Measurements from ENCODE around the gene PRRC2A. TPM values are rescaled to one million over a fixed set of nuclear protein-coding genes. Genes with fewer than 3 reads are reported as not detected.

PRRC2A gene
- polyA plus RNA-seq, 2 of the 4 experiments (the other 2 are of a cell fraction) = 28.0 to 61.1 TPM

- no peak for FAIRE-seq
- WGBS (ENCODE audit: missing lambda C conversion rate) = 94% methylated on average over 20 of the region's 32 CpGs
- Histone ChIP-seq H3K4me1 (no peaks in the 10 kb centered on the region), H3K9me3 (no peaks in the 10 kb centered on the region), H3K27ac (no peak overlapping the region), H3K4me3 (no peak overlapping the region), H3K4me2 (no peak overlapping the region)
- no peak for DNase-seq (ENCODE audit: low read depth in 1 of 2, low spot score in 1 of 2)
- POLR2A ChIA-PET = no interaction called here
- no peak for ATAC-seq
- TF ChIP-seq BCL3 (IDR thresholded peaks at IDR 0.05) (no peak), BHLHE40 (IDR thresholded peaks at IDR 0.05; ENCODE audit: low read depth, low read length) (no peak), RFX5 (IDR thresholded peaks at IDR 0.05) (no peak), NPAS2 (CRISPR knock-in tag; IDR thresholded peaks at IDR 0.05; ENCODE audit: borderline replicate concordance) (no peak), PHF8 (IDR thresholded peaks at IDR 0.05; ENCODE audit: borderline replicate concordance, low read depth) (no peak), ELK1 (IDR thresholded peaks at IDR 0.05; ENCODE audit: low read depth, low read length) (no peak), CHD2 (IDR thresholded peaks at IDR 0.05; ENCODE audit: low read length, partially characterized antibody) (no peak), KDM5A (IDR thresholded peaks at IDR 0.05) (no peak), MYC (IDR thresholded peaks at IDR 0.05; ENCODE audit: borderline replicate concordance, low read length) (no peak), HEYL (CRISPR knock-in tag; IDR thresholded peaks at IDR 0.05) (no peak), ZC3H11A (IDR thresholded peaks at IDR 0.05) (no peak), TP53 (CRISPR knock-in tag; IDR thresholded peaks at IDR 0.05) (no peak)
- TF ChIP-seq, protein P1, sequence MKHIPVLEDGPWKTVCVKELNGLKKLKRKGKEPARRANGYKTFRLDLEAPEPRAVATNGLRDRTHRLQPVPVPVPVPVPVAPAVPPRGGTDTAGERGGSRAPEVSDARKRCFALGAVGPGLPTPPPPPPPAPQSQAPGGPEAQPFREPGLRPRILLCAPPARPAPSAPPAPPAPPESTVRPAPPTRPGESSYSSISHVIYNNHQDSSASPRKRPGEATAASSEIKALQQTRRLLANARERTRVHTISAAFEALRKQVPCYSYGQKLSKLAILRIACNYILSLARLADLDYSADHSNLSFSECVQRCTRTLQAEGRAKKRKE (CRISPR knock-in tag; IDR thresholded peaks at IDR 0.05; ENCODE audit: low read depth) = no peak
- TF ChIP-seq, protein P2, sequence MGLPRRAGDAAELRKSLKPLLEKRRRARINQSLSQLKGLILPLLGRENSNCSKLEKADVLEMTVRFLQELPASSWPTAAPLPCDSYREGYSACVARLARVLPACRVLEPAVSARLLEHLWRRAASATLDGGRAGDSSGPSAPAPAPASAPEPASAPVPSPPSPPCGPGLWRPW (IDR thresholded peaks at IDR 0.05) = no peak
- CTCF ChIA-PET = interaction anchor here (0.7 kb wide), 1 partner anchor 34 kb away, joined by 4 read pairs; no protein-coding TSS in a partner anchor
Measured at GRCh38 chr6:31631681-31632278, 11.3 kb downstream of the PRRC2A start.

DNA sequence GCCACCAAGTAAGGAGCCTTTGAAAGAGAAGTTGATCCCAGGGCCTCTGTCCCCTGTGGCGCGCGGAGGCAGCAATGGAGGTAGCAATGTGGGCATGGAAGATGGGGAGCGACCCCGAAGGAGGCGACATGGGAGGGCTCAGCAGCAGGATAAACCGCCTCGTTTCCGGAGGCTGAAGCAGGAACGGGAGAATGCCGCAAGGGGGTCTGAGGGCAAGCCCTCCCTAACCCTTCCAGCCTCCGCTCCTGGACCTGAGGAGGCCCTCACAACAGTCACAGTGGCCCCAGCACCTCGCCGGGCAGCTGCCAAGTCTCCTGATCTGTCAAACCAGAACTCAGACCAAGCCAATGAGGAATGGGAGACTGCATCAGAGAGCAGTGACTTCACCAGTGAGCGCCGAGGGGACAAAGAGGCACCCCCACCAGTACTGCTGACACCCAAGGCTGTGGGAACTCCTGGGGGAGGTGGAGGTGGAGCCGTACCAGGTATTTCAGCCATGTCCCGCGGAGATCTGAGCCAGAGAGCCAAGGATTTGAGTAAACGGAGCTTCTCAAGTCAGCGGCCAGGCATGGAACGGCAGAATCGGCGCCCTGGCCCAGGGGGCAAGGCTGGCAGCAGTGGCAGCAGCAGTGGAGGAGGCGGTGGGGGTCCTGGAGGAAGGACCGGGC is 11.9 kb downstream of the PRRC2A start:
- Histone ChIP-seq H3K4me3 (no peak overlapping the region), H3K4me1 (no peaks in the 10 kb centered on the region), H3K27ac (no peak overlapping the region), H3K9me3 (no peaks in the 10 kb centered on the region), H3K4me2 (no peak overlapping the region)
- ChIA-PET POLR2A (interaction anchor here (0.8 kb wide), 1 partner anchor 10 kb away, joined by 3 read pairs; no protein-coding TSS in a partner anchor), CTCF (interaction anchor here (1.0 to 2.2 kb wide), 2 partner anchors 9 to 86 kb away, joined by 4 to 7 read pairs; partner anchors contain the start of genes ATP6V1G2 and NFKBIL1)
- TF ChIP-seq JUN (IDR thresholded peaks at IDR 0.05) (peak in 1 of 2 experiments; percentile 23; a peak in 1 of 5 replicates), MAZ (IDR thresholded peaks at IDR 0.05; ENCODE audit: borderline replicate concordance, low read depth, low read length) (no peak)
- DNase-seq (ENCODE audit: low read depth in 1 of 2, low spot score in 1 of 2) (no peak), FAIRE-seq (no peak), ATAC-seq (no peak)
- WGBS (ENCODE audit: missing lambda C conversion rate) = 93% methylated on average over 26 of the region's 26 CpGs

GRCh38 chr6:31633447-31633846 is 12.9 kb downstream of the PRRC2A start:
- 95% methylated on average over 3 of the region's 7 CpGs for WGBS (ENCODE audit: missing lambda C conversion rate)
- no peak overlapping the region for H3K27ac ChIP-seq
- ATAC-seq = no peak
- ChIA-PET POLR2A (interaction anchor here (0.8 kb wide), 1 partner anchor 11 kb away, joined by 3 read pairs; no protein-coding TSS in a partner anchor), CTCF (interaction anchor here (0.7 to 2.2 kb wide), 2 partner anchors 8 to 87 kb away, joined by 3 to 7 read pairs; partner anchors contain the start of genes ATP6V1G2 and NFKBIL1)
- no peak for FAIRE-seq
- no peak for TF ChIP-seq EHMT2 (IDR thresholded peaks at IDR 0.05; ENCODE audit: low read depth)
- TF ChIP-seq FOSL2 (IDR thresholded peaks at IDR 0.05) = no peak
- TF ChIP-seq FOSL2 (CRISPR knock-in tag; IDR thresholded peaks at IDR 0.05) = no peak
- no peak for TF ChIP-seq E2F6 (IDR thresholded peaks at IDR 0.05; ENCODE audit: borderline replicate concordance, low read depth)
- TF ChIP-seq PHF8 (IDR thresholded peaks at IDR 0.05; ENCODE audit: borderline replicate concordance, low read depth) = no peak
- no peak for TF ChIP-seq POLR2A (IDR thresholded peaks at IDR 0.05; ENCODE audit: low read length)
- no peak for TF ChIP-seq HOXB5 (CRISPR knock-in tag; IDR thresholded peaks at IDR 0.05)
- no peak for TF ChIP-seq CHD2 (IDR thresholded peaks at IDR 0.05; ENCODE audit: low read length, partially characterized antibody)
- no peak for TF ChIP-seq EP300 (IDR thresholded peaks at IDR 0.05)
- no peak for TF ChIP-seq HMGXB4 (CRISPR knock-in tag; IDR thresholded peaks at IDR 0.05; ENCODE audit: borderline replicate concordance)
- TF ChIP-seq CHD4 (IDR thresholded peaks at IDR 0.05; ENCODE audit: borderline replicate concordance) = no peak
- no peak for TF ChIP-seq JUNB (IDR thresholded peaks at IDR 0.05)
- TF ChIP-seq HEYL (CRISPR knock-in tag; IDR thresholded peaks at IDR 0.05) = no peak
- no peaks in the 10 kb centered on the region for H3K9me3 ChIP-seq
- no peaks in the 10 kb centered on the region for H3K4me1 ChIP-seq
- DNase-seq (ENCODE audit: low read depth in 1 of 2, low spot score in 1 of 2) = no peak
- no peak overlapping the region for H3K4me2 ChIP-seq
- no peak overlapping the region for H3K4me3 ChIP-seq
